Mesenchymal stem cell (in vitro differentiated cells and primary cell): ENCODE data around the gene GLIS2.

Experiments used
- DNase-seq: peaks from one replicate; pipeline ENCODE4 v3.0.0-alpha.2; 2013
- H2AFZ ChIP-seq: one replicate; pipeline ENCODE4 v1.6.1; 2013; ENCODE audit warnings: low read depth, mild to moderate bottlenecking, control low read depth, inconsistent platforms, low read length, moderate library complexity
- H2AK5ac ChIP-seq: 2 replicates; pipeline ENCODE4 v1.6.1; 2013; ENCODE audit warnings: low read length, moderate library complexity, mild to moderate bottlenecking, inconsistent platforms; ENCODE audit not compliant: severe bottlenecking
- H2BK120ac ChIP-seq: one replicate; pipeline ENCODE4 v1.6.1; 2013; ENCODE audit warnings: low read depth, mild to moderate bottlenecking, inconsistent platforms, low read length, moderate library complexity
- H2BK12ac ChIP-seq, 2 experiments: one replicate each; pipeline ENCODE4 v1.6.1; 2013; ENCODE audit warnings: inconsistent platforms in 2 of 2, low read length in 2 of 2, mild to moderate bottlenecking in 2 of 2, moderate library complexity in 2 of 2, control low read depth in 1 of 2
- H2BK15ac ChIP-seq: one replicate; pipeline ENCODE4 v1.6.1; 2013; ENCODE audit warnings: mild to moderate bottlenecking, low read depth, inconsistent platforms; ENCODE audit not compliant: poor library complexity, severe bottlenecking
- H2BK5ac ChIP-seq: 2 replicates; pipeline ENCODE4 v1.6.1; 2013; ENCODE audit warnings: low read depth, mild to moderate bottlenecking, low read length, control low read depth, inconsistent platforms; ENCODE audit not compliant: poor library complexity, severe bottlenecking
- H3K14ac ChIP-seq, 2 experiments: one replicate each; pipeline ENCODE4 v1.6.1; 2013; ENCODE audit warnings: inconsistent platforms in 2 of 2, low read length in 2 of 2, control low read depth in 1 of 2, mild to moderate bottlenecking in 1 of 2, moderate library complexity in 1 of 2
- H3K18ac ChIP-seq, 2 experiments: one replicate each; pipeline ENCODE4 v1.6.1; 2013; ENCODE audit warnings: inconsistent platforms in 2 of 2, low read length in 2 of 2, control low read depth in 1 of 2, low read depth in 1 of 2, mild to moderate bottlenecking in 1 of 2
- H3K23ac ChIP-seq, 2 experiments: one replicate each; pipeline ENCODE4 v1.6.1; 2013; ENCODE audit warnings: inconsistent platforms in 2 of 2, low read length in 2 of 2, mild to moderate bottlenecking in 2 of 2, moderate library complexity in 2 of 2, control low read depth in 1 of 2
- H3K27ac ChIP-seq: 2 replicates; pipeline ENCODE4 v1.5.1; 2013; ENCODE audit warnings: mild to moderate bottlenecking, moderate library complexity, low read length, control low read depth, inconsistent platforms; ENCODE audit not compliant: poor library complexity, severe bottlenecking
- H3K27me3 ChIP-seq, 2 experiments: 2 replicates each; pipeline versions ENCODE4 v1.6.1 to v1.7.0; 2013; ENCODE audit warnings: low read length in 2 of 2, mild to moderate bottlenecking in 2 of 2, moderate library complexity in 2 of 2, control low read depth in 1 of 2, inconsistent platforms in 1 of 2; ENCODE audit not compliant: control insufficient read depth in 1 of 2, insufficient read depth in 1 of 2
- H3K36me3 ChIP-seq, 2 experiments: 2 replicates each; pipeline versions ENCODE4 v1.6.1 to v1.7.0; 2013; ENCODE audit warnings: low read length in 2 of 2, control low read depth in 1 of 2, inconsistent platforms in 1 of 2, low read depth in 1 of 2, mild to moderate bottlenecking in 1 of 2; ENCODE audit not compliant: insufficient read depth in 2 of 2, control insufficient read depth in 1 of 2
- H3K4ac ChIP-seq, 2 experiments: one replicate each; pipeline ENCODE4 v1.6.1; 2013; ENCODE audit warnings: inconsistent platforms in 2 of 2, low read length in 2 of 2, mild to moderate bottlenecking in 2 of 2, moderate library complexity in 2 of 2, control low read depth in 1 of 2, low read depth in 1 of 2
- H3K4me1 ChIP-seq: 2 replicates; pipeline ENCODE4 v1.6.1; 2013; ENCODE audit warnings: low read depth, low read length, control low read depth; ENCODE audit not compliant: control insufficient read depth, insufficient read depth
- H3K4me2 ChIP-seq: 2 replicates; pipeline ENCODE4 v1.6.1; 2013; ENCODE audit warnings: low read length, mild to moderate bottlenecking, inconsistent platforms; ENCODE audit not compliant: poor library complexity, severe bottlenecking
- H3K4me3 ChIP-seq, 2 experiments: 2 replicates each; pipeline versions ENCODE4 v1.5.1 to v1.7.0; 2013; ENCODE audit warnings: low read length in 2 of 2, mild to moderate bottlenecking in 2 of 2, control low read depth in 1 of 2, low read depth in 1 of 2; ENCODE audit not compliant: insufficient read depth in 1 of 2
- H3K79me1 ChIP-seq: replicated peaks from 2 replicates; pipeline ENCODE4 v1.6.1; 2013; ENCODE audit warnings: mild to moderate bottlenecking, control low read depth, low read length, inconsistent platforms; ENCODE audit not compliant: poor library complexity, severe bottlenecking
- H3K9ac ChIP-seq: 2 replicates; pipeline ENCODE4 v1.7.0; 2013; ENCODE audit warnings: mild to moderate bottlenecking, low read length, moderate library complexity
- H3K9me3 ChIP-seq: 2 replicates; pipeline ENCODE4 v1.7.0; 2013; ENCODE audit warnings: mild to moderate bottlenecking, low read length; ENCODE audit not compliant: control insufficient read depth
- H4K8ac ChIP-seq: one replicate; pipeline ENCODE4 v1.6.1; 2013; ENCODE audit warnings: inconsistent platforms, mild to moderate bottlenecking, low read length, moderate library complexity
- H4K91ac ChIP-seq: one replicate; pipeline ENCODE4 v1.6.1; 2013; ENCODE audit warnings: mild to moderate bottlenecking, low read length, inconsistent platforms
- WGBS: methylation state at CpG from one replicate; pipeline ENCODE4 v1.1.7; 2013; ENCODE audit warnings: mixed read lengths; 5-methylcytosine and 5-hydroxymethylcytosine counted together

Gene GLIS2

GRCh38 chr16:4322121-4323052 lies 6.5 kb downstream of the GLIS2 start:
- no peak for DNase-seq
- H2AFZ ChIP-seq = no peak overlapping the region
- no peaks in the 10 kb centered on the region for H3K9me3 ChIP-seq
- H3K4ac ChIP-seq = no peak overlapping the region
- H2BK12ac ChIP-seq = peak overlapping the region in 1 of 2 experiments; percentile 15
- peak overlapping the region in 1 of 2 experiments; percentile 44 for H3K23ac ChIP-seq
- peak overlapping the region; percentile 15 for H2BK5ac ChIP-seq
- WGBS = 94% methylated on average over 30 of the region's 30 CpGs
- H3K79me1 ChIP-seq = peaks cover 17% of the 10 kb centered on the region
- H3K4me3 ChIP-seq = no peak overlapping the region
- H3K9ac ChIP-seq = no peak overlapping the region
- H3K14ac ChIP-seq = peak overlapping the region in 1 of 2 experiments; percentile 28
- peaks cover 86% of the 10 kb centered on the region for H3K4me1 ChIP-seq
- no peak overlapping the region for H3K27ac ChIP-seq
- H4K91ac ChIP-seq = peak overlapping the region; percentile 86
- no peaks in the 10 kb centered on the region for H3K27me3 ChIP-seq
- H2BK15ac ChIP-seq = peak overlapping the region; percentile 50
- peaks cover 0 to 25% of the 10 kb centered on the region in 2 experiments for H3K36me3 ChIP-seq
- H2BK120ac ChIP-seq = no peak overlapping the region
- H2AK5ac ChIP-seq = peak overlapping the region; percentile 28
- H3K18ac ChIP-seq = no peak overlapping the region
- no peak overlapping the region for H4K8ac ChIP-seq
- H3K4me2 ChIP-seq = no peak overlapping the region

GRCh38 chr16:4323071-4323844 lies 7.4 kb downstream of the GLIS2 start:
- peak overlapping the region; percentile 47 to 75 for H3K18ac ChIP-seq
- H3K4me1 ChIP-seq = peaks cover 84% of the 10 kb centered on the region
- no peak for DNase-seq
- H4K91ac ChIP-seq = peak overlapping the region; percentile 67
- H2AK5ac ChIP-seq = peak overlapping the region; percentile 50
- H3K4me3 ChIP-seq = no peak overlapping the region
- H2BK5ac ChIP-seq = peak overlapping the region; percentile 15
- H2BK15ac ChIP-seq = peak overlapping the region; percentile 44
- H3K9me3 ChIP-seq = no peaks in the 10 kb centered on the region
- peak overlapping the region; percentile 93 for H4K8ac ChIP-seq
- H3K27me3 ChIP-seq = no peaks in the 10 kb centered on the region
- peaks cover 20% of the 10 kb centered on the region for H3K79me1 ChIP-seq
- H3K27ac ChIP-seq = peak overlapping the region; percentile 46
- no peak overlapping the region for H3K4me2 ChIP-seq
- peak overlapping the region in 1 of 2 experiments; percentile 26 for H3K14ac ChIP-seq
- H2BK120ac ChIP-seq = peak overlapping the region; percentile 2
- H2BK12ac ChIP-seq = peak overlapping the region in 1 of 2 experiments; percentile 91
- H2AFZ ChIP-seq = no peak overlapping the region
- peak overlapping the region; percentile 59 for H3K9ac ChIP-seq
- H3K36me3 ChIP-seq = peaks cover 0 to 25% of the 10 kb centered on the region in 2 experiments
- H3K4ac ChIP-seq = peak overlapping the region; percentile 55 to 91
- 93% methylated on average over 21 of the region's 21 CpGs for WGBS
- H3K23ac ChIP-seq = peak overlapping the region in 1 of 2 experiments; percentile 10

- H2BK5ac ChIP-seq = no peak overlapping the region
- peak overlapping the region; percentile 46 for H3K27ac ChIP-seq
- peak overlapping the region; percentile 93 for H4K8ac ChIP-seq
- peaks cover 84% of the 10 kb centered on the region for H3K4me1 ChIP-seq
- peak overlapping the region; percentile 82 for H2BK15ac ChIP-seq
- H3K23ac ChIP-seq = peak overlapping the region in 1 of 2 experiments; percentile 10
- peak overlapping the region; percentile 34 to 83 for H3K18ac ChIP-seq
- peak overlapping the region; percentile 50 for H2AK5ac ChIP-seq
- no peak overlapping the region for H2BK120ac ChIP-seq
- 32% methylated on average over 12 of the region's 12 CpGs for WGBS
- DNase-seq = peak; percentile 79
- no peak overlapping the region for H2AFZ ChIP-seq
- peak overlapping the region; percentile 55 to 91 for H3K4ac ChIP-seq
- no peak overlapping the region for H3K4me3 ChIP-seq
- peak overlapping the region; percentile 67 for H4K91ac ChIP-seq
- H3K79me1 ChIP-seq = peaks cover 26% of the 10 kb centered on the region
- H3K9ac ChIP-seq = peak overlapping the region; percentile 59
- peaks cover 0 to 25% of the 10 kb centered on the region in 2 experiments for H3K36me3 ChIP-seq
- peak overlapping the region; percentile 44 to 94 for H2BK12ac ChIP-seq
- H3K9me3 ChIP-seq = no peaks in the 10 kb centered on the region
- peak overlapping the region; percentile 30 for H3K4me2 ChIP-seq
- peak overlapping the region in 1 of 2 experiments; percentile 87 for H3K14ac ChIP-seq
- H3K27me3 ChIP-seq = no peaks in the 10 kb centered on the region
Observed at GRCh38 chr16:4323845-4324488, 8.1 kb downstream of the GLIS2 start.
